ENCODE measurements around the gene MDM2.

GRCh38 chr12:68803948-68804656 lies 3.9 kb upstream of the MDM2 start:
- TF ChIP-seq POLR2A (IDR thresholded peaks at IDR 0.05; ENCODE audit: low read length) (no peak), GATA1 (IDR thresholded peaks at IDR 0.05; ENCODE audit: low read depth, low read length) (no peak)

Data from erythroblast (primary cell).